Renal cortical epithelial cell (primary cell): ENCODE results near the gene CNPY2. TPM values are rescaled to one million over a fixed set of nuclear protein-coding genes. Genes with fewer than 3 reads are reported as not detected.
"Not testable (repeated sequence)": the region's sequence is repeated elsewhere in the genome, so short reads cannot be mapped to it uniquely, and the experiment has no call there.

Experiments used
- DNase-seq: peaks from one replicate; pipeline ENCODE4 v3.0.0-alpha.2; 2011; ENCODE audit warnings: low read depth
- total RNA-seq: library from RNA; depleted of rRNA; stranded (reverse); fragments of >200 nt; gene quantifications from 2 replicates; pipeline ENCODE4 v1.2.3, GENCODE V29; 2014

CNPY2 gene
- total RNA-seq, 1 donor from 2014 or later, result 91.2 TPM

- no peak for DNase-seq
Observed at GRCh38 chr12:56298828-56299227, 17.0 kb downstream of the CNPY2 start.

GRCh38 chr12:56297400-56297799 lies 18.4 kb downstream of the CNPY2 start:
- DNase-seq, result no peak

GRCh38 chr12:56296295-56296694 lies 19.5 kb downstream of the CNPY2 start:
- DNase-seq, result no peak

GRCh38 chr12:56293795-56294194 lies 22.0 kb downstream of the CNPY2 start:
- DNase-seq, result no peak

GRCh38 chr12:56288705-56289387 lies 26.9 kb downstream of the CNPY2 start:
- DNase-seq, result no peak

- peak; percentile 61 for DNase-seq
Observed at GRCh38 chr12:56286044-56286830, 29.6 kb downstream of the CNPY2 start.

GRCh38 chr12:56284263-56284662 lies 31.5 kb downstream of the CNPY2 start:
- not testable (repeated sequence) for DNase-seq

- DNase-seq, result no peak
Observed at GRCh38 chr12:56282579-56282978, 33.2 kb downstream of the CNPY2 start.

- no peak for DNase-seq
Observed at GRCh38 chr12:56282030-56282429, 33.8 kb downstream of the CNPY2 start.

GRCh38 chr12:56280849-56281248 lies 34.9 kb downstream of the CNPY2 start:
- no peak for DNase-seq

- no peak for DNase-seq
Observed at GRCh38 chr12:56278905-56279304, 36.9 kb downstream of the CNPY2 start.

- DNase-seq, result no peak
Observed at GRCh38 chr12:56274299-56274698, 41.5 kb downstream of the CNPY2 start.

GRCh38 chr12:56272468-56272867 lies 43.3 kb downstream of the CNPY2 start:
- not testable (repeated sequence) for DNase-seq

- DNase-seq, result peak; percentile 27
Observed at GRCh38 chr12:56271031-56271430, 44.8 kb downstream of the CNPY2 start.

- DNase-seq, result no peak
Observed at GRCh38 chr12:56267443-56268071, 48.2 kb downstream of the CNPY2 start.

- peak; percentile 73 for DNase-seq
Observed at GRCh38 chr12:56266693-56267442, 48.9 kb downstream of the CNPY2 start, which contains the start of gene COQ10A. COQ10A (plus strand) TSS chr12:56266942; CDS start chr12:56267119, 177 bp downstream.

- DNase-seq, result not testable (repeated sequence)
Observed at GRCh38 chr12:56266068-56266692, 49.6 kb downstream of the CNPY2 start.

GRCh38 chr12:56262955-56263354 lies 52.8 kb downstream of the CNPY2 start:
- DNase-seq, result not testable (repeated sequence)

GRCh38 chr12:56261503-56262232 lies 54.1 kb downstream of the CNPY2 start:
- peak; percentile 71 for DNase-seq

GRCh38 chr12:56260921-56261320 lies 54.9 kb downstream of the CNPY2 start:
- DNase-seq, result no peak

- DNase-seq, result no peak
Observed at GRCh38 chr12:56260380-56260779, 55.4 kb downstream of the CNPY2 start.
